ENCODE results near the gene IDI1. TPM values are rescaled to one million over a fixed set of nuclear protein-coding genes. Genes with fewer than 3 reads are reported as not detected.

Gene IDI1
- total RNA-seq, 1 donor from 2014 or later, result 45.2 TPM

DNA sequence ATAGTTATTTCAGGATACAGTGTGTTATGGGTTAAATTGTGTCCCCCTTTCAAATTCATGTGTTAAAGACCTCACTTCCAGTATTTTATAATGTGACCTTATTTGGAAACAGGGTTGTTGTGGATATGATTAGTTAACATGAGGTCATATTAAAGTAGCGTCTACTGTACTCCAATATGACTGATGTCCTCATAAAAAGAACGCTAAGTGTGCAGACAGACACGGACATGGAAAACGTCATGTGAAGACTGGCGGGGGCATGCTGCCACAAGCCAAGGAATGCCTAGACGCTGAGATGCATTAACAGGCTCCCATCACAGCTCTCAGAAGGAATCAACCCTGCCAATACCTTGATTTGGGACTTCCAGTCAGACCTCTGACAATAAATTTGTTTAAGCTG lies 5.8 kb upstream of the IDI1 start:
- Mint-ChIP-seq H3K36me3 (peaks cover 13% of the 10 kb centered on the region), H3K4me1 (ENCODE audit: unreplicated experiment) (peaks cover 57% of the 10 kb centered on the region), H3K4me3 (peak overlapping the region; percentile 96), H3K9me3 (no peaks in the 10 kb centered on the region), H3K27me3 (no peaks in the 10 kb centered on the region), H3K27ac (peak overlapping the region; percentile 80)
- no peak for DNase-seq (ENCODE audit: extremely low spot score, unreplicated experiment)
- TF ChIP-seq, protein P1, sequence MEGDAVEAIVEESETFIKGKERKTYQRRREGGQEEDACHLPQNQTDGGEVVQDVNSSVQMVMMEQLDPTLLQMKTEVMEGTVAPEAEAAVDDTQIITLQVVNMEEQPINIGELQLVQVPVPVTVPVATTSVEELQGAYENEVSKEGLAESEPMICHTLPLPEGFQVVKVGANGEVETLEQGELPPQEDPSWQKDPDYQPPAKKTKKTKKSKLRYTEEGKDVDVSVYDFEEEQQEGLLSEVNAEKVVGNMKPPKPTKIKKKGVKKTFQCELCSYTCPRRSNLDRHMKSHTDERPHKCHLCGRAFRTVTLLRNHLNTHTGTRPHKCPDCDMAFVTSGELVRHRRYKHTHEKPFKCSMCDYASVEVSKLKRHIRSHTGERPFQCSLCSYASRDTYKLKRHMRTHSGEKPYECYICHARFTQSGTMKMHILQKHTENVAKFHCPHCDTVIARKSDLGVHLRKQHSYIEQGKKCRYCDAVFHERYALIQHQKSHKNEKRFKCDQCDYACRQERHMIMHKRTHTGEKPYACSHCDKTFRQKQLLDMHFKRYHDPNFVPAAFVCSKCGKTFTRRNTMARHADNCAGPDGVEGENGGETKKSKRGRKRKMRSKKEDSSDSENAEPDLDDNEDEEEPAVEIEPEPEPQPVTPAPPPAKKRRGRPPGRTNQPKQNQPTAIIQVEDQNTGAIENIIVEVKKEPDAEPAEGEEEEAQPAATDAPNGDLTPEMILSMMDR (conservative IDR thresholded peaks at IDR 0.05), result no peak

DNA sequence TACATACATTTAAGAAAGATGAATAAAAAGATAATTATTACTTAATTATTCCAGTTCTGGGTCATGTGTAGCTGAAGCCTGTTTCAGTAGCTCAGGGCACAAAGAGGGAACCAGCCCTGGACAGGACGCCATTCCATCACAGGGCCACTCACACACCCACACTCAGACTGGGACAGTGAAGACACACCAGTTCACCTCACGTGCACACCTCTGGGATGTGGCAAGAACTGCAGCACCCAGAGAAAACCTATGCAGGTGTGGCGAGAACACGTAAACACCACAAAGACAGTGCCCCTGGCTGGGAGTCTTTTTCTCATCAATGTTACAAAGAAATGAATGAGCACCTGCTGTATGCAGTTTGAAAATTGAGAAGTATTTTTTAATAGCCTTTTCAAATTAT lies 1.6 kb upstream of the IDI1 start:
- peak overlapping the region; percentile 84 for H3K4me3 Mint-ChIP-seq

DNA sequence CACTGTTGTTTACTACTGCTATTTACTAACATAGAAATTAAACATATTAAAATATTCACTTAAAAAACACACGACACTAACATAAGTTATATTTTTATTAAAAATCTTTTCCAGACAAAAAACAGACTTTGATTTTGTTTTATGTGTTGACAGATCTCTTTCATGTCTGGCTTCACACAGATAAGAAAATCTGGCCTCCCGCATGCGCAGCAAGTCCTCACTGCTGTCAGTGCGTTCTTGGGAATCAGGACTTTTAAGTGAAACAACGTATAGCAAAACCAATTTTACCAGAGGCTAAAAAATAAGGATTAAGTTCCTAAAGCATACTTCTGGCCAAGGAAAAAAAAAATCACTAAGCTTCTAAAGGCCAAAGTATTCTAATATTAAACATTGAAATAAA lies 1.2 kb upstream of the IDI1 start:
- Mint-ChIP-seq H3K9me3 (no peaks in the 10 kb centered on the region), H3K4me1 (ENCODE audit: unreplicated experiment) (peaks cover 52% of the 10 kb centered on the region), H3K36me3 (peaks cover 21% of the 10 kb centered on the region), H3K4me3 (peak overlapping the region; percentile 96), H3K27ac (peak overlapping the region; percentile 99), H3K27me3 (no peaks in the 10 kb centered on the region)
- no peak for DNase-seq (ENCODE audit: extremely low spot score, unreplicated experiment)
- TF ChIP-seq, protein P1 (conservative IDR thresholded peaks at IDR 0.05), result no peak

More for the DNA sequence above, 1.6 kb upstream of the IDI1 start:
- Mint-ChIP-seq H3K9me3 (no peaks in the 10 kb centered on the region), H3K27me3 (no peaks in the 10 kb centered on the region), H3K27ac (peak overlapping the region; percentile 99), H3K36me3 (peaks cover 20% of the 10 kb centered on the region), H3K4me1 (ENCODE audit: unreplicated experiment) (peaks cover 51% of the 10 kb centered on the region)
- TF ChIP-seq, protein P1 (conservative IDR thresholded peaks at IDR 0.05), result peak; percentile 16
- DNase-seq (ENCODE audit: extremely low spot score, unreplicated experiment), result no peak

DNA sequence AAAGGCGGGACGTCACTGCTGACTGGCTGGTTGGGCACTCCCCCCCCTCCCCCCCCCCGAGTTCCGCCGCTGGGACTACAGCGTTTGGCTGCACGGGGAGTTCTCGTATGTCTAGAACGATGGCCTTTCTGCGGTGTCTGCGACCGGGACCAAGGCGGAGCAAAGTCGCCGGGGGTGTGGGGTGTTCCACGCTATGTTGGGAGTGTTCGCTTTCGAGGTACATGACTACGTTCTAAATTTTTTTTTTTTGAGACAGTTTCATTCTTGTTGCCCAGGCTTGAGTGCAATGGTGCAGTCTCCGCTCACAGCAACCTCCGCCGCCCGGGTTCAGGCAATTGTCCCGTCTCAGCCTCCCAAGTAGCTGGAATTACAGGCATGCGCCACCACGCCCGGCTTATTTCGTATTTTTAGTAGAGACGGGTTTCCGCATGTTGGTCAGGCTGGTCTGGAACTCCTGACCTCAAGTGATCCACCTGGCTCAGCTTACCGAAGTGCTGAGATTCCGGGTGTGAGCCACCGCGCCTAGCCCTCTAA lies 573 bp upstream of the IDI1 start:
- Mint-ChIP-seq H3K27me3 (no peaks in the 10 kb centered on the region), H3K4me1 (ENCODE audit: unreplicated experiment) (peaks cover 50% of the 10 kb centered on the region), H3K4me3 (peak overlapping the region; percentile 96)

DNA sequence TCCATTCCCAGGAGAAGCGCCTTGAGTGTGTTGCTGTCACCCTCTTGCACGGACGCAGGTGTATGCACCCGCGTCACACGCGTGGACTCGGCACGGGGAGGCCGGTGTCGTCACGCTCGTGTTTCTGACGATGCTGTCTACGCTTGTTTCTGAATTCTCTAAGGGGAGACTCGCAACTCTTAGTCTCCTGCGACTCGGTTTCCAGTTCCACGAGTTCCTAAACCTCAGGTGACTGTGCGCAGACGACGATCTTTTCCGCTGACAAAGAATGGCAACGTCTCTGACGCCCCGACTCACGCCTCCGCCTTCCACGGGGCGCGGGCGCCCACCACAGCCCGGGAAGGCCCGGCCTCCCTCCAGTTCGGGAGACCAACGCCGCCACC lies 579 bp downstream of the IDI1 start:
- H3K4me1 Mint-ChIP-seq (ENCODE audit: unreplicated experiment), result peaks cover 48% of the 10 kb centered on the region
- TF ChIP-seq, protein P1 (conservative IDR thresholded peaks at IDR 0.05), result no peak
- H3K27me3 Mint-ChIP-seq, result no peaks in the 10 kb centered on the region

More for the DNA sequence above, 573 bp upstream of the IDI1 start:
- peaks cover 24% of the 10 kb centered on the region for H3K36me3 Mint-ChIP-seq
- TF ChIP-seq, protein P1 (conservative IDR thresholded peaks at IDR 0.05), result no peak
- H3K9me3 Mint-ChIP-seq, result no peaks in the 10 kb centered on the region
- DNase-seq (ENCODE audit: extremely low spot score, unreplicated experiment), result no peak
- peak overlapping the region; percentile 99 for H3K27ac Mint-ChIP-seq

More for the DNA sequence above, 579 bp downstream of the IDI1 start:
- peak overlapping the region; percentile 99 for H3K27ac Mint-ChIP-seq
- DNase-seq (ENCODE audit: extremely low spot score, unreplicated experiment), result no peak
- H3K9me3 Mint-ChIP-seq, result no peaks in the 10 kb centered on the region
- peaks cover 21% of the 10 kb centered on the region for H3K36me3 Mint-ChIP-seq
- peak overlapping the region; percentile 96 for H3K4me3 Mint-ChIP-seq

All from type B pancreatic cell (in vitro differentiated cells).